Posterior vena cava (tissue), 2 donors: ENCODE measurements around the gene LRP1B. TPM values are rescaled to one million over a fixed set of nuclear protein-coding genes. Genes with fewer than 3 reads are reported as not detected.

Source experiments
- DNase-seq: peaks from one replicate; pipeline ENCODE4 v3.0.0-alpha.2; 2020; ENCODE audit warnings: low spot score
- intact Hi-C, 2 donors: fragments of 100-400 bp; cut with DNase I; formaldehyde crosslinking; loops; one replicate each; pipeline versions ENCODE4 v1.14.1 to v1.14.2; 2022 to 2023
- long read RNA-seq, 2 donors: library from polyadenylated mRNA; unstranded; transcript quantifications; one replicate each; pipeline ENCODE4 v2.0.0, GENCODE V29; 2020 to 2021
- total RNA-seq, 2 donors: library from RNA; stranded (reverse); fragmentation: NEBNext Ultra II Directional; extraction: Animal tissue kit (Norgen Biotek cat#: 25700); gene quantifications; one replicate each; pipeline ENCODE4 v1.2.1, GENCODE V29; 2021
- donor health status: DM: yes; HTN: yes; CAD: no.
- donor health status: DM: yes; HTN: yes; CAD: no.

The LRP1B gene
- under 1 TPM; 0.46 to 0.48 TPM for total RNA-seq
- long read RNA-seq, donor 1, partial matches to known transcripts: 0 of 2 reads
- long read RNA-seq, donor 1, other reads (novel, unspliced or antisense): 2 of 2 reads
- long read RNA-seq, donor 2: 0 reads

- no peak for DNase-seq
Observed at GRCh38 chr2:142131010-142131669, at the start of gene LRP1B. TSS of gene LRP1B (minus strand) at chr2:142131016. CDS start at chr2:142130729, 287 bp downstream.

GRCh38 chr2:142179686-142180085, 48.9 kb upstream of the LRP1B start:
- intact Hi-C loops: no loop called here

More at GRCh38 chr2:142131010-142131669, at the start of gene LRP1B:
- intact Hi-C loops: no loop called here

GRCh38 chr2:142178604-142179003, 47.8 kb upstream of the LRP1B start:
- intact Hi-C loops: no loop called here
- DNase-seq: no peak

More at GRCh38 chr2:142179686-142180085, 48.9 kb upstream of the LRP1B start:
- no peak for DNase-seq

GRCh38 chr2:142176941-142177340, 46.1 kb upstream of the LRP1B start:
- intact Hi-C loops: no loop called here

GRCh38 chr2:142175813-142176338, 45.1 kb upstream of the LRP1B start:
- DNase-seq: no peak
- intact Hi-C loops: no loop called here

More at GRCh38 chr2:142176941-142177340, 46.1 kb upstream of the LRP1B start:
- DNase-seq: no peak

- no peak for DNase-seq
- intact Hi-C loops: no loop called here
Observed at GRCh38 chr2:142174176-142174575, 43.4 kb upstream of the LRP1B start.

GRCh38 chr2:142170847-142171246, 40.0 kb upstream of the LRP1B start:
- intact Hi-C loops: no loop called here
- DNase-seq: no peak

GRCh38 chr2:142165790-142166189, 35.0 kb upstream of the LRP1B start:
- intact Hi-C loops: no loop called here
- DNase-seq: no peak

GRCh38 chr2:142153601-142154000, 22.8 kb upstream of the LRP1B start:
- no peak for DNase-seq
- intact Hi-C loops: no loop called here

- no peak for DNase-seq
- intact Hi-C loops: no loop called here
Observed at GRCh38 chr2:142150453-142150852, 19.6 kb upstream of the LRP1B start.

GRCh38 chr2:142144547-142144946, 13.7 kb upstream of the LRP1B start:
- no peak for DNase-seq
- intact Hi-C loops: no loop called here

GRCh38 chr2:142142595-142142994, 11.8 kb upstream of the LRP1B start:
- DNase-seq: no peak
- intact Hi-C loops: no loop called here

- no peak for DNase-seq
- intact Hi-C loops: no loop called here
Observed at GRCh38 chr2:142140434-142140845, 9.6 kb upstream of the LRP1B start.

GRCh38 chr2:142139384-142139783, 8.6 kb upstream of the LRP1B start:
- DNase-seq: no peak
- intact Hi-C loops: no loop called here

- intact Hi-C loops: no loop called here
- no peak for DNase-seq
Observed at GRCh38 chr2:142136571-142136970, 5.8 kb upstream of the LRP1B start.

- DNase-seq: no peak
- intact Hi-C loops: no loop called here
Observed at GRCh38 chr2:142134911-142135310, 4.1 kb upstream of the LRP1B start.

GRCh38 chr2:142130111-142131009, 456 bp downstream of the LRP1B start:
- intact Hi-C loops: no loop called here
- DNase-seq: peak; percentile 76

GRCh38 chr2:142128105-142128504, 2.7 kb downstream of the LRP1B start:
- DNase-seq: no peak
- intact Hi-C loops: no loop called here

- DNase-seq: no peak
- intact Hi-C loops: no loop called here
Observed at GRCh38 chr2:142127248-142127647, 3.6 kb downstream of the LRP1B start.

GRCh38 chr2:142124706-142125105, 6.1 kb downstream of the LRP1B start:
- intact Hi-C loops: no loop called here
- DNase-seq: no peak
